ENCODE data around the gene GCC2. TPM values are rescaled to one million over a fixed set of nuclear protein-coding genes. Genes with fewer than 3 reads are reported as not detected.

GCC2 gene, protein sequence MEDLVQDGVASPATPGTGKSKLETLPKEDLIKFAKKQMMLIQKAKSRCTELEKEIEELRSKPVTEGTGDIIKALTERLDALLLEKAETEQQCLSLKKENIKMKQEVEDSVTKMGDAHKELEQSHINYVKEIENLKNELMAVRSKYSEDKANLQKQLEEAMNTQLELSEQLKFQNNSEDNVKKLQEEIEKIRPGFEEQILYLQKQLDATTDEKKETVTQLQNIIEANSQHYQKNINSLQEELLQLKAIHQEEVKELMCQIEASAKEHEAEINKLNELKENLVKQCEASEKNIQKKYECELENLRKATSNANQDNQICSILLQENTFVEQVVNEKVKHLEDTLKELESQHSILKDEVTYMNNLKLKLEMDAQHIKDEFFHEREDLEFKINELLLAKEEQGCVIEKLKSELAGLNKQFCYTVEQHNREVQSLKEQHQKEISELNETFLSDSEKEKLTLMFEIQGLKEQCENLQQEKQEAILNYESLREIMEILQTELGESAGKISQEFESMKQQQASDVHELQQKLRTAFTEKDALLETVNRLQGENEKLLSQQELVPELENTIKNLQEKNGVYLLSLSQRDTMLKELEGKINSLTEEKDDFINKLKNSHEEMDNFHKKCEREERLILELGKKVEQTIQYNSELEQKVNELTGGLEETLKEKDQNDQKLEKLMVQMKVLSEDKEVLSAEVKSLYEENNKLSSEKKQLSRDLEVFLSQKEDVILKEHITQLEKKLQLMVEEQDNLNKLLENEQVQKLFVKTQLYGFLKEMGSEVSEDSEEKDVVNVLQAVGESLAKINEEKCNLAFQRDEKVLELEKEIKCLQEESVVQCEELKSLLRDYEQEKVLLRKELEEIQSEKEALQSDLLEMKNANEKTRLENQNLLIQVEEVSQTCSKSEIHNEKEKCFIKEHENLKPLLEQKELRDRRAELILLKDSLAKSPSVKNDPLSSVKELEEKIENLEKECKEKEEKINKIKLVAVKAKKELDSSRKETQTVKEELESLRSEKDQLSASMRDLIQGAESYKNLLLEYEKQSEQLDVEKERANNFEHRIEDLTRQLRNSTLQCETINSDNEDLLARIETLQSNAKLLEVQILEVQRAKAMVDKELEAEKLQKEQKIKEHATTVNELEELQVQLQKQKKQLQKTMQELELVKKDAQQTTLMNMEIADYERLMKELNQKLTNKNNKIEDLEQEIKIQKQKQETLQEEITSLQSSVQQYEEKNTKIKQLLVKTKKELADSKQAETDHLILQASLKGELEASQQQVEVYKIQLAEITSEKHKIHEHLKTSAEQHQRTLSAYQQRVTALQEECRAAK (N-terminal part only)
- total RNA-seq: 10 to 100 TPM; 75.1 to 89.6 (median 77.2) TPM
- long read RNA-seq, donor 1, full-length matches to known transcripts: 3 of 31 reads
- long read RNA-seq, donor 1, partial matches to known transcripts: 24 of 31 reads
- long read RNA-seq, donor 1, other reads (novel, unspliced or antisense): 4 of 31 reads
- long read RNA-seq, donor 2, partial matches to known transcripts: 27 of 32 reads
- long read RNA-seq, donor 2, other reads (novel, unspliced or antisense): 3 of 32 reads

GRCh38 chr2:108448678-108449409 lies at the start of gene GCC2:
Gene GCC2 (plus strand): TSS chr2:108449206. CDS start chr2:108449275, 69 bp downstream.
- Histone ChIP-seq H3K9me3 (no peaks in the 10 kb centered on the region), H3K4me1 (ENCODE audit: low read depth) (peaks cover 14% of the 10 kb centered on the region), H3K36me3 (ENCODE audit: low read depth) (no peaks in the 10 kb centered on the region), H3K4me3 (peak within 1 kb of the TSS; percentile 62)
- ATAC-seq (peak; percentile 98), DNase-seq (peak; percentile 98 to 99 (median 98))
- intact Hi-C loops (cut with DNase I, micrococcal nuclease): no loop called here
- TF ChIP-seq, protein P1, sequence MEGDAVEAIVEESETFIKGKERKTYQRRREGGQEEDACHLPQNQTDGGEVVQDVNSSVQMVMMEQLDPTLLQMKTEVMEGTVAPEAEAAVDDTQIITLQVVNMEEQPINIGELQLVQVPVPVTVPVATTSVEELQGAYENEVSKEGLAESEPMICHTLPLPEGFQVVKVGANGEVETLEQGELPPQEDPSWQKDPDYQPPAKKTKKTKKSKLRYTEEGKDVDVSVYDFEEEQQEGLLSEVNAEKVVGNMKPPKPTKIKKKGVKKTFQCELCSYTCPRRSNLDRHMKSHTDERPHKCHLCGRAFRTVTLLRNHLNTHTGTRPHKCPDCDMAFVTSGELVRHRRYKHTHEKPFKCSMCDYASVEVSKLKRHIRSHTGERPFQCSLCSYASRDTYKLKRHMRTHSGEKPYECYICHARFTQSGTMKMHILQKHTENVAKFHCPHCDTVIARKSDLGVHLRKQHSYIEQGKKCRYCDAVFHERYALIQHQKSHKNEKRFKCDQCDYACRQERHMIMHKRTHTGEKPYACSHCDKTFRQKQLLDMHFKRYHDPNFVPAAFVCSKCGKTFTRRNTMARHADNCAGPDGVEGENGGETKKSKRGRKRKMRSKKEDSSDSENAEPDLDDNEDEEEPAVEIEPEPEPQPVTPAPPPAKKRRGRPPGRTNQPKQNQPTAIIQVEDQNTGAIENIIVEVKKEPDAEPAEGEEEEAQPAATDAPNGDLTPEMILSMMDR (IDR thresholded peaks at IDR 0.05): no peak

DNA sequence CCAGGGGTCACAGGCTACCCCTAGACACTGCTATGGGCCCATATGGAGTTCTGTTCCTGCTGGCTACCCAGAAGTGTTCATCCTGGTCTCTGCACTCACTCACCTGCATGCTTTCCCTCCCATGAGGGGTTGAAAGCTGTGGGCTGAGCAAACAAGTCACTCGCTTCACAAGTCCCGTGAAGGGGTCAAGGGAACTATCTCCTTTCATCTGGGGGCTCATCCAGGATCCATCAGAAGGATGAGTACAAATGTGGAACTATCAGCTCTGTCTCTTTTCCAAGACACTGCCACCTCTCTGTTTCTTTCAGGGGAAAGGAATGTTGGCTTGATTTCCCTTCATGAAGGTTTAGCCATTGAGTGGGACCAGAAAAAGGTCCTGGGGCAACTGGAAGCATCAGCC lies 49.5 kb upstream of the GCC2 start:
- DNase-seq: no peak
- peaks cover 17% of the 10 kb centered on the region for H3K9me3 ChIP-seq

GRCh38 chr2:108401800-108402199 lies 47.2 kb upstream of the GCC2 start:
- Histone ChIP-seq H3K9me3 (peaks cover 29% of the 10 kb centered on the region), H3K36me3 (ENCODE audit: low read depth) (no peaks in the 10 kb centered on the region), H3K4me3 (no peak overlapping the region), H3K4me1 (ENCODE audit: low read depth) (no peaks in the 10 kb centered on the region)
- TF ChIP-seq, protein P1 (IDR thresholded peaks at IDR 0.05): no peak
- ATAC-seq (no peak), DNase-seq (no peak)
- intact Hi-C loops (cut with DNase I, micrococcal nuclease): no loop called here

More for the DNA sequence above, 49.5 kb upstream of the GCC2 start:
- ATAC-seq: no peak
- Histone ChIP-seq H3K4me3 (no peak overlapping the region), H3K36me3 (ENCODE audit: low read depth) (no peaks in the 10 kb centered on the region), H3K4me1 (ENCODE audit: low read depth) (no peaks in the 10 kb centered on the region)
- intact Hi-C loops (cut with DNase I, micrococcal nuclease): no loop called here
- TF ChIP-seq, protein P1 (IDR thresholded peaks at IDR 0.05): no peak

GRCh38 chr2:108403494-108403893 lies 45.5 kb upstream of the GCC2 start:
- Histone ChIP-seq H3K4me3 (no peak overlapping the region), H3K9me3 (peaks cover 29% of the 10 kb centered on the region), H3K4me1 (ENCODE audit: low read depth) (no peaks in the 10 kb centered on the region), H3K36me3 (ENCODE audit: low read depth) (no peaks in the 10 kb centered on the region)
- peak in 1 of 3 donors; percentile 9 for DNase-seq
- TF ChIP-seq, protein P1 (IDR thresholded peaks at IDR 0.05): no peak
- ATAC-seq: no peak
- intact Hi-C loops (cut with DNase I, micrococcal nuclease): no loop called here
